HG03575 (cell line): Measurements from ENCODE around the gene HIPK2.

ENCODE experiments used
- ATAC-seq: cut with Tn5 transposase; IDR thresholded peaks from one replicate; pipeline ENCODE4 v1.9.1; 2021; ENCODE audit not compliant: unreplicated experiment, insufficient number of reproducible peaks, low FRiP score; ENCODE audit errors: extremely low read depth

The HIPK2 gene

GRCh38 chr7:139543801-139544603 lies 233.8 kb downstream of the HIPK2 start:
- ATAC-seq = no peak

GRCh38 chr7:139542308-139543151 lies 235.3 kb downstream of the HIPK2 start:
- ATAC-seq = no peak

- ATAC-seq = no peak
Measured at GRCh38 chr7:139541600-139542307, 236.0 kb downstream of the HIPK2 start.

- ATAC-seq = no peak
Measured at GRCh38 chr7:139540203-139540602, 237.6 kb downstream of the HIPK2 start.

GRCh38 chr7:139538881-139539635 lies 238.7 kb downstream of the HIPK2 start:
- ATAC-seq = no peak

- no peak for ATAC-seq
Measured at GRCh38 chr7:139536152-139536551, 241.6 kb downstream of the HIPK2 start.

- ATAC-seq = no peak
Measured at GRCh38 chr7:139534966-139535651, 242.7 kb downstream of the HIPK2 start.

GRCh38 chr7:139534096-139534495 lies 243.7 kb downstream of the HIPK2 start:
- no peak for ATAC-seq

- ATAC-seq = no peak
Measured at GRCh38 chr7:139532636-139533155, 245.1 kb downstream of the HIPK2 start.

- ATAC-seq = no peak
Measured at GRCh38 chr7:139531094-139531493, 246.7 kb downstream of the HIPK2 start.

GRCh38 chr7:139526578-139527544 lies 250.9 kb downstream of the HIPK2 start:
- ATAC-seq = no peak

GRCh38 chr7:139525750-139526149 lies 252.0 kb downstream of the HIPK2 start:
- no peak for ATAC-seq

GRCh38 chr7:139525239-139525638 lies 252.6 kb downstream of the HIPK2 start:
- ATAC-seq = no peak

- ATAC-seq = no peak
Measured at GRCh38 chr7:139523968-139524815, 253.6 kb downstream of the HIPK2 start.

GRCh38 chr7:139523199-139523941 lies 254.4 kb downstream of the HIPK2 start, which contains the start of gene CLEC2L:
TSS of gene CLEC2L (plus strand) at chr7:139523685. CDS start at chr7:139523928, 243 bp downstream.
- no peak for ATAC-seq

GRCh38 chr7:139522830-139523198 lies 255.0 kb downstream of the HIPK2 start:
- no peak for ATAC-seq
